Panc1 (cell line): ENCODE measurements around the gene ATG13. TPM values are rescaled to one million over a fixed set of nuclear protein-coding genes. Genes with fewer than 3 reads are reported as not detected.

Experiments
- ATAC-seq: fragments of 200-7000 bp; cut with Tn5 transposase; 2 replicates; pipeline ENCODE4 v1.9.1; 2020; ENCODE audit warnings: mild to moderate bottlenecking, moderate library complexity
- BruUV-seq: library from RNA; stranded (reverse); fragments of 400-500 nt; replicated peaks from 2 replicates; lab custom pipeline; 2021; lab: Mats Ljungman, UMichigan
- CTCF ChIA-PET: fragments of 300-600 bp; sonication (Branson Sonifier 250); formaldehyde crosslinking; loops from one replicate; lab custom pipeline; 2022; ENCODE audit warnings: antibody characterized with exemption; lab: Charles Lee
- POLR2A ChIA-PET: fragments of 300-600 bp; sonication (Branson Sonifier 250); formaldehyde crosslinking; loops from one replicate; lab custom pipeline; 2022; ENCODE audit warnings: antibody characterized with exemption; lab: Charles Lee
- DNase-seq: peaks from one replicate; pipeline ENCODE4 v3.0.0-alpha.2; 2010; ENCODE audit warnings: low read depth, low spot score
- H3K27ac ChIP-seq: 2 replicates; pipeline ENCODE4 v1.5.1; 2011; ENCODE audit warnings: mild to moderate bottlenecking, low read length, inconsistent platforms
- H3K27me3 ChIP-seq: fragments of 200-500 bp; sonication (Bioruptor generic); 2 replicates; pipeline ENCODE4 v1.6.0; 2014; ENCODE audit warnings: low read length, inconsistent platforms; ENCODE audit not compliant: control insufficient read depth, insufficient read depth
- H3K36me3 ChIP-seq: fragments of 200-500 bp; sonication (Bioruptor generic); 2 replicates; pipeline ENCODE4 v1.5.1; 2014; ENCODE audit warnings: inconsistent platforms, mild to moderate bottlenecking, low read length, moderate library complexity; ENCODE audit not compliant: control insufficient read depth, insufficient read depth
- H3K4me1 ChIP-seq: 2 replicates; pipeline ENCODE4 v1.5.1; 2011; ENCODE audit warnings: inconsistent platforms, mild to moderate bottlenecking, low read length, moderate library complexity; ENCODE audit not compliant: control insufficient read depth, insufficient read depth
- H3K4me3 ChIP-seq, 2 experiments: 2 replicates each; pipeline ENCODE4 v1.5.1; 2011 to 2012; ENCODE audit warnings: low read depth in 2 of 2, low read length in 2 of 2, mild to moderate bottlenecking in 2 of 2, inconsistent platforms in 1 of 2, moderate library complexity in 1 of 2
- H3K9me3 ChIP-seq: fragments of 200-500 bp; sonication (Bioruptor generic); 2 replicates; pipeline ENCODE4 v1.5.1; 2014; ENCODE audit warnings: low read depth, mild to moderate bottlenecking, inconsistent platforms, low read length, moderate library complexity; ENCODE audit not compliant: control insufficient read depth, insufficient read depth
- CTCF ChIP-seq: fragments of 450-650 bp; IDR thresholded peaks from 2 replicates; pipeline ENCODE4 v1.5.1; 2017; ENCODE audit warnings: mild to moderate bottlenecking
- POLR2AphosphoS5 ChIP-seq: IDR thresholded peaks from 2 replicates; pipeline ENCODE4 v1.6.1; 2012; ENCODE audit warnings: mild to moderate bottlenecking, low read depth, low read length, moderate library complexity
- REST ChIP-seq, 2 experiments: IDR thresholded peaks; 2 replicates each; pipeline ENCODE4 v1.6.1; 2011 to 2012; ENCODE audit warnings: low read depth in 2 of 2, control low read depth in 1 of 2, low read length in 1 of 2, mild to moderate bottlenecking in 1 of 2, moderate library complexity in 1 of 2; ENCODE audit not compliant: insufficient read depth in 1 of 2
- SIN3A ChIP-seq: IDR thresholded peaks from 2 replicates; pipeline ENCODE4 v1.6.1; 2012; ENCODE audit warnings: low read depth, mild to moderate bottlenecking, low read length, moderate library complexity, borderline replicate concordance; ENCODE audit not compliant: insufficient read depth
- TCF7L2 ChIP-seq: IDR thresholded peaks from 2 replicates; pipeline ENCODE4 v1.6.1; 2011; ENCODE audit warnings: mild to moderate bottlenecking, low read depth, low read length, inconsistent platforms
- in situ Hi-C: cut with HindIII; loops from 2 replicates; pipeline ENCODE4 v1.10.0; 2016; ENCODE audit warnings: low sequenced_read_pairs, low pct_unique_long_range_greater_than_20kb
- intact Hi-C: fragments of 100-400 bp; cut with micrococcal nuclease; formaldehyde crosslinking; loops from one replicate; pipeline ENCODE4 v1.10.0; 2022; ENCODE audit not compliant: unreplicated experiment
- total RNA-seq: library from RNA; stranded (reverse); gene quantifications from one replicate; pipeline ENCODE4 v1.2.1, GENCODE V29; 2021; ENCODE audit not compliant: unreplicated experiment

Gene ATG13
- total RNA-seq, 1 experiment from 2014 or later: 57.9 TPM

GRCh38 chr11:46679241-46680163 is 62.1 kb downstream of the ATG13 start:
- no peak for DNase-seq
- Histone ChIP-seq H3K36me3 (no peaks in the 10 kb centered on the region; the same call in 1 of the 2 replicates), H3K9me3 (no peaks in the 10 kb centered on the region), H3K27me3 (no peaks in the 10 kb centered on the region), H3K27ac (no peak overlapping the region), H3K4me3 (no peak overlapping the region), H3K4me1 (peaks cover 16% of the 10 kb centered on the region)
- ChIA-PET CTCF (no interaction called here), POLR2A (no interaction called here)
- ATAC-seq: no peak
- no peak for TF ChIP-seq TCF7L2
- intact Hi-C loops (no loop called here), in situ Hi-C loops (no loop called here)
- no TSS peak for BruUV-seq

- H3K36me3 ChIP-seq: no peaks in the 10 kb centered on the region; the same call in 1 of the 2 replicates
- no peak for DNase-seq
- no peak for ATAC-seq
- BruUV-seq: no TSS peak
- no peak overlapping the region for H3K4me3 ChIP-seq
- H3K9me3 ChIP-seq: no peaks in the 10 kb centered on the region
- intact Hi-C loops (no loop called here), in situ Hi-C loops (no loop called here)
- no peaks in the 10 kb centered on the region for H3K27me3 ChIP-seq
- CTCF ChIA-PET: no interaction called here
- peaks cover 15% of the 10 kb centered on the region for H3K4me1 ChIP-seq
- H3K27ac ChIP-seq: no peak overlapping the region
- no peak for TF ChIP-seq REST (IDR thresholded peaks at IDR 0.05; ENCODE audit: insufficient read depth in 1 of 2, low read depth in 2 of 2, low read length in 1 of 2)
- POLR2A ChIA-PET: no interaction called here
These were observed 62.9 kb downstream of the ATG13 start for GRCh38 chr11:46680164-46680760.

- TF ChIP-seq REST (IDR thresholded peaks at IDR 0.05; ENCODE audit: insufficient read depth in 1 of 2, low read depth in 2 of 2, low read length in 1 of 2) (no peak), SIN3A (no peak), POLR2AphosphoS5 (no peak), TCF7L2 (no peak), CTCF (no peak)
- CTCF ChIA-PET: no interaction called here
- in situ Hi-C loops: no loop called here
- intact Hi-C loops: no loop called here
- BruUV-seq: no TSS peak
- H3K27ac ChIP-seq: no peak overlapping the region
- no peaks in the 10 kb centered on the region for H3K9me3 ChIP-seq
- H3K36me3 ChIP-seq: no peaks in the 10 kb centered on the region; the same call in 1 of the 2 replicates
- no peak for ATAC-seq
- POLR2A ChIA-PET: no interaction called here
- H3K4me1 ChIP-seq: peaks cover 9% of the 10 kb centered on the region
- no peak overlapping the region for H3K4me3 ChIP-seq
- no peaks in the 10 kb centered on the region for H3K27me3 ChIP-seq
- no peak for DNase-seq
These were observed 63.5 kb downstream of the ATG13 start for GRCh38 chr11:46680815-46681214.
